Kidney (tissue), 14 donors: ENCODE measurements around the gene NOL9. TPM values are rescaled to one million over a fixed set of nuclear protein-coding genes. Genes with fewer than 3 reads are reported as not detected.

Source experiments
- DNase-seq, 5 donors: peaks; one replicate each; pipeline ENCODE4 v3.0.0-alpha.2; 2013 to 2020
- FAIRE-seq: peaks from 2 replicates; lab custom pipeline; 2012; peaks lifted over from hg19 to GRCh38; lab: Jason Lieb, UNC
- H3K27ac ChIP-seq, 2 donors: one replicate each; pipeline ENCODE4 v1.7.0; 2013; ENCODE audit warnings: low read depth in 2 of 2, low read length in 2 of 2, inconsistent platforms in 1 of 2
- H3K27me3 ChIP-seq: one replicate; pipeline ENCODE4 v1.7.1; 2013; ENCODE audit warnings: low read length, inconsistent platforms; ENCODE audit not compliant: control insufficient read depth, insufficient read depth
- H3K36me3 ChIP-seq, 3 donors: one replicate each; pipeline versions ENCODE4 v1.7.0 to v1.7.1; 2013; ENCODE audit warnings: low read length in 3 of 3, control low read depth in 1 of 3, inconsistent platforms in 1 of 3; ENCODE audit not compliant: insufficient read depth in 3 of 3, control insufficient read depth in 2 of 3
- H3K4me1 ChIP-seq, 3 donors: one replicate each; pipeline versions ENCODE4 v1.7.0 to v1.7.1; 2013; ENCODE audit warnings: low read length in 3 of 3, inconsistent platforms in 1 of 3, low read depth in 1 of 3; ENCODE audit not compliant: control insufficient read depth in 2 of 3, insufficient read depth in 2 of 3
- H3K4me3 ChIP-seq, 3 donors: one replicate each; pipeline versions ENCODE4 v1.7.0 to v1.8.1; 2013; ENCODE audit warnings: low read length in 3 of 3, control low read depth in 1 of 3, inconsistent platforms in 1 of 3
- H3K9ac ChIP-seq, 3 donors: one replicate each; pipeline versions ENCODE4 v1.7.0 to v1.7.1; 2013; ENCODE audit warnings: low read length in 3 of 3, control low read depth in 1 of 3, inconsistent platforms in 1 of 3
- H3K9me3 ChIP-seq, 3 donors: one replicate each; pipeline versions ENCODE4 v1.7.0 to v1.7.1; 2013; ENCODE audit warnings: low read length in 3 of 3, control low read depth in 1 of 3, inconsistent platforms in 1 of 3; ENCODE audit not compliant: control insufficient read depth in 2 of 3, insufficient read depth in 1 of 3
- CTCF ChIP-seq: IDR thresholded peaks from 3 replicates; pipeline ENCODE4 v1.5.1; 2012; ENCODE audit warnings: mild to moderate bottlenecking, moderate library complexity, borderline replicate concordance; ENCODE audit not compliant: insufficient read depth; ENCODE audit errors: extremely low read depth
- intact Hi-C: fragments of 100-400 bp; cut with DNase I; formaldehyde crosslinking; loops from one replicate; pipeline ENCODE4 v1.11.1; 2022
- polyA plus RNA-seq: library from polyadenylated mRNA; stranded (reverse); fragments of 350-450 nt; fragmentation: Illumina TruSeq; extraction: RNeasy Lipid Tissue Mini Kit (QIAGEN cat#74804); gene quantifications from one replicate; pipeline ENCODE4 v1.2.3, GENCODE V29; 2014; ENCODE audit warnings: low read depth, low replicate concordance; ENCODE audit not compliant: insufficient read depth
- total RNA-seq: library from RNA; stranded (reverse); fragmentation: NEBNext Ultra II Directional; extraction: Animal tissue kit (Norgen Biotek cat#: 25700); gene quantifications from one replicate; pipeline ENCODE4 v1.2.1, GENCODE V29; 2021
- donor health status: control.
- donor health status: control.
- donor health status: control.
- donor health status: control.
- donor health status: control.
- donor health status: DM: yes; HTN: yes; CAD: no.
- donor health status: Normal renal cell carcinoma (clear cell type).

Gene NOL9
- total and polyA plus RNA-seq, 2 donors from 2014 or later: 4.3 to 28.7 TPM

GRCh38 chr1:6596351-6596750, 42.0 kb upstream of the NOL9 start:
- intact Hi-C loops: no loop called here
- no peak overlapping the region for H3K4me3 ChIP-seq
- H3K27me3 ChIP-seq: no peaks in the 10 kb centered on the region
- no peak for DNase-seq
- H3K4me1 ChIP-seq: peaks cover 0 to 35% (median 23%) of the 10 kb centered on the region in 3 donors
- no peak for FAIRE-seq
- H3K36me3 ChIP-seq: peaks cover 0 to 53% (median 39%) of the 10 kb centered on the region in 3 donors
- H3K9ac ChIP-seq: peak overlapping the region in 1 of 3 donors; percentile 22
- no peaks in the 10 kb centered on the region for H3K9me3 ChIP-seq
- TF ChIP-seq CTCF: no peak
- H3K27ac ChIP-seq: no peak overlapping the region

GRCh38 chr1:6594977-6595740, 40.8 kb upstream of the NOL9 start:
- Histone ChIP-seq H3K9ac (no peak overlapping the region), H3K27me3 (no peaks in the 10 kb centered on the region), H3K9me3 (no peaks in the 10 kb centered on the region), H3K36me3 (peaks cover 0 to 56% (median 43%) of the 10 kb centered on the region in 3 donors), H3K4me1 (peaks cover 0 to 27% (median 23%) of the 10 kb centered on the region in 3 donors), H3K27ac (no peak overlapping the region), H3K4me3 (no peak overlapping the region)
- intact Hi-C loops: no loop called here
- DNase-seq (no peak), FAIRE-seq (no peak)
- no peak for TF ChIP-seq CTCF

GRCh38 chr1:6593810-6594209, 39.5 kb upstream of the NOL9 start:
- no peak overlapping the region for H3K27ac ChIP-seq
- no peak for TF ChIP-seq CTCF
- FAIRE-seq (no peak), DNase-seq (no peak)
- peaks cover 0 to 20% (median 18%) of the 10 kb centered on the region in 3 donors for H3K4me1 ChIP-seq
- peaks cover 0 to 66% (median 51%) of the 10 kb centered on the region in 3 donors for H3K36me3 ChIP-seq
- no peak overlapping the region for H3K4me3 ChIP-seq
- no peak overlapping the region for H3K9ac ChIP-seq
- no peaks in the 10 kb centered on the region for H3K27me3 ChIP-seq
- intact Hi-C loops: no loop called here
- no peaks in the 10 kb centered on the region for H3K9me3 ChIP-seq
